ENCODE data around the gene PRB2. TPM values are rescaled to one million over a fixed set of nuclear protein-coding genes. Genes with fewer than 3 reads are reported as not detected.

Gene PRB2
- total RNA-seq, 1 experiment from 2014 or later = not detected

GRCh38 chr12:11344500-11344899 is 50.9 kb downstream of the PRB2 start:
- Histone ChIP-seq H3K36me3 (no peaks in the 10 kb centered on the region), H3K4me1 (replicated peaks) (no peaks in the 10 kb centered on the region), H3K9me3 (replicated peaks) (no peaks in the 10 kb centered on the region), H3K27ac (no peak overlapping the region), H3K27me3 (replicated peaks) (no peaks in the 10 kb centered on the region), H3K4me3 (no peak overlapping the region)
- no peak for DNase-seq (ENCODE audit: low read depth in 1 of 2, low spot score in 2 of 2)

Other genes with a start within 250 kb of the PRB2 start
- gene SMIM10L1, start 224.4 kb downstream of the PRB2 start, total RNA-seq (2014; rRNA removed; shearing (Covaris generic)) = 11.3 and 13.2 TPM in 2 replicates
- gene TAS2R42, start 208.6 kb downstream of the PRB2 start, total RNA-seq (2014; rRNA removed; shearing (Covaris generic)) = not detected in 2 replicates
- not detected in 2 replicates for gene PRB3, start 125.9 kb downstream of the PRB2 start, total RNA-seq (2014; rRNA removed; shearing (Covaris generic))
- not detected in 2 replicates for gene PRB4, start 85.1 kb downstream of the PRB2 start, total RNA-seq (2014; rRNA removed; shearing (Covaris generic))

All from SJSA1 (cell line).